Measurements from ENCODE around the gene MAZ.

GRCh38 chr16:29843931-29844330 lies 37.6 kb downstream of the MAZ start:
- TF ChIP-seq POLR2AphosphoS5 (IDR thresholded peaks at IDR 0.05; ENCODE audit: low read depth, low read length) (no peak), CTCF (CRISPR knock-in tag; IDR thresholded peaks at IDR 0.05) (no peak), AGO1 (IDR thresholded peaks at IDR 0.05; ENCODE audit: low read depth, low read length, poor library complexity, severe bottlenecking) (no peak)
- TF ChIP-seq, protein P1, sequence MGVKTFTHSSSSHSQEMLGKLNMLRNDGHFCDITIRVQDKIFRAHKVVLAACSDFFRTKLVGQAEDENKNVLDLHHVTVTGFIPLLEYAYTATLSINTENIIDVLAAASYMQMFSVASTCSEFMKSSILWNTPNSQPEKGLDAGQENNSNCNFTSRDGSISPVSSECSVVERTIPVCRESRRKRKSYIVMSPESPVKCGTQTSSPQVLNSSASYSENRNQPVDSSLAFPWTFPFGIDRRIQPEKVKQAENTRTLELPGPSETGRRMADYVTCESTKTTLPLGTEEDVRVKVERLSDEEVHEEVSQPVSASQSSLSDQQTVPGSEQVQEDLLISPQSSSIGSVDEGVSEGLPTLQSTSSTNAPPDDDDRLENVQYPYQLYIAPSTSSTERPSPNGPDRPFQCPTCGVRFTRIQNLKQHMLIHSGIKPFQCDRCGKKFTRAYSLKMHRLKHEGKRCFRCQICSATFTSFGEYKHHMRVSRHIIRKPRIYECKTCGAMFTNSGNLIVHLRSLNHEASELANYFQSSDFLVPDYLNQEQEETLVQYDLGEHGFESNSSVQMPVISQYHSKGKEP (CRISPR knock-in tag; IDR thresholded peaks at IDR 0.05) = no peak

Data from HepG2 (cell line).